GM12878 (cell line): ENCODE measurements around the gene WIPF1. TPM values are rescaled to one million over a fixed set of nuclear protein-coding genes. Genes with fewer than 3 reads are reported as not detected.

Source experiments
- ATAC-seq: fragments of 200-7000 bp; cut with Tn5 transposase; 3 replicates; pipeline ENCODE4 v1.9.1; 2020; ENCODE audit warnings: mild to moderate bottlenecking, moderate library complexity
- BruUV-seq: library from RNA; stranded (reverse); fragments of 400-500 nt; replicated peaks from 2 replicates; lab custom pipeline; 2021; lab: Mats Ljungman, UMichigan
- CTCF ChIA-PET: fragments of 300-600 bp; sonication (Branson Sonifier 250); formaldehyde crosslinking; extraction: SDS; loops from one replicate; lab custom pipeline; 2021; ENCODE audit warnings: inconsistent platforms; lab: Yijun Ruan, JAX
- POLR2A ChIA-PET: fragments of 350-600 bp; formaldehyde crosslinking; extraction: SDS; loops from one replicate; lab custom pipeline; 2021; ENCODE audit warnings: inconsistent platforms; lab: Charles Lee
- RAD21 ChIA-PET: fragments of 300-600 bp; sonication (Branson Sonifier 250); formaldehyde crosslinking; loops from one replicate; lab custom pipeline; 2023; ENCODE audit warnings: antibody characterized with exemption; ENCODE audit not compliant: unreplicated experiment; lab: Charles Lee
- SMC1A ChIA-PET: fragments of 300-600 bp; sonication (Branson Sonifier 250); formaldehyde crosslinking; loops from one replicate; lab custom pipeline; 2023; ENCODE audit not compliant: unreplicated experiment, uncharacterized antibody; lab: Charles Lee
- DNase-seq: peaks from one replicate; pipeline ENCODE4 v3.0.0-alpha.2; 2011; ENCODE audit warnings: low read depth, low spot score
- FAIRE-seq: peaks from 3 replicates; lab custom pipeline; 2011; peaks lifted over from hg19 to GRCh38; lab: Jason Lieb, UNC
- H2AFZ ChIP-seq: 2 replicates; pipeline ENCODE4 v1.6.0; 2011; ENCODE audit warnings: low read depth, low read length, control low read depth; ENCODE audit not compliant: control insufficient read depth
- H3K27ac ChIP-seq: 2 replicates; pipeline ENCODE4 v1.5.1; 2011; ENCODE audit warnings: control low read depth; ENCODE audit not compliant: control insufficient read depth, insufficient read depth
- H3K27me3 ChIP-seq, 2 experiments: replicated peaks in 1 of 2; 2 replicates each; pipeline versions ENCODE4 v1.6.0 to v1.6.1; 2011; ENCODE audit warnings: low read length in 1 of 2; ENCODE audit not compliant: control insufficient read depth in 2 of 2, insufficient read depth in 2 of 2
- H3K36me3 ChIP-seq, 2 experiments: 2 replicates each; pipeline ENCODE4 v1.5.1; 2011; ENCODE audit warnings: low read length in 1 of 2; ENCODE audit not compliant: control insufficient read depth in 2 of 2, insufficient read depth in 2 of 2
- H3K4me1 ChIP-seq: 2 replicates; pipeline ENCODE4 v1.6.1; 2011; ENCODE audit warnings: mild to moderate bottlenecking, low read length, moderate library complexity, mixed read lengths; ENCODE audit not compliant: control insufficient read depth, insufficient read depth
- H3K4me2 ChIP-seq: 2 replicates; pipeline ENCODE4 v1.6.0; 2011; ENCODE audit warnings: control low read depth; ENCODE audit not compliant: control insufficient read depth, insufficient read depth
- H3K4me3 ChIP-seq: fragments of 200-600 bp; sonication (generic); 2 replicates; pipeline ENCODE4 v1.5.1; 2016
- H3K79me2 ChIP-seq: 2 replicates; pipeline ENCODE4 v1.6.0; 2011; ENCODE audit warnings: low read length; ENCODE audit not compliant: control insufficient read depth, insufficient read depth
- H3K9ac ChIP-seq: 2 replicates; pipeline ENCODE4 v1.8.0; 2011; ENCODE audit warnings: low read length, control low read depth, mixed read lengths; ENCODE audit not compliant: control insufficient read depth, insufficient read depth
- H3K9me3 ChIP-seq: replicated peaks from 3 replicates; pipeline ENCODE4 v1.5.1; 2011; ENCODE audit warnings: mild to moderate bottlenecking, low read length; ENCODE audit not compliant: control insufficient read depth, insufficient read depth
- H4K20me1 ChIP-seq: 2 replicates; pipeline ENCODE4 v1.6.0; 2011; ENCODE audit not compliant: control insufficient read depth, insufficient read depth
- POLR2AphosphoS2 ChIP-seq: IDR thresholded peaks from 2 replicates; pipeline ENCODE4 v1.6.1; 2011; ENCODE audit warnings: low read depth, mild to moderate bottlenecking, low read length, improper control_type of control experiment, moderate library complexity
- WGBS: methylation state at CpG from one replicate; pipeline ENCODE4 v1.1.6; 2016; ENCODE audit warnings: low lambda C conversion rate; ENCODE audit not compliant: insufficient replicate concordance, insufficient coverage; ENCODE audit errors: missing lambda C conversion rate; 5-methylcytosine and 5-hydroxymethylcytosine counted together
- in situ Hi-C: fragments of 300-500 bp; cut with MboI; formaldehyde crosslinking; loops from 9 replicates; pipeline ENCODE4 v1.14.3; 2018; ENCODE audit warnings: mixed read lengths
- intact Hi-C: fragments of 100-400 bp; cut with micrococcal nuclease; formaldehyde crosslinking; loops from one replicate; pipeline ENCODE4 v1.14.2; 2022; ENCODE audit not compliant: unreplicated experiment
- polyA plus RNA-seq, 11 experiments: library from polyadenylated mRNA; depleted of rRNA in 4 of 11; unstranded in 6 of 11; stranded (reverse) in 5 of 11; fragments of >200 nt; fragmentation: Nextera tagmentation in 4 of 11; fragmentation: Illumina TruSeq in 1 of 11; extraction: Ambion mirVana in 4 of 11; extraction: Trizol in 1 of 11; gene quantifications; 1 replicate in 1 of 11; 2 replicates in 10 of 11; pipeline versions ENCODE4 v1.2.1 to v1.2.3, GENCODE V29; 2011 to 2016; ENCODE audit warnings: inconsistent platforms in 2 of 11, missing spikeins in 2 of 11, low read depth in 1 of 11
- small RNA-seq: library from RNA; depleted of rRNA; stranded (forward); fragments of <200 nt; gene quantifications from one replicate; pipeline ENCODE3, GENCODE V24; 2014
- total RNA-seq, 4 experiments: library from RNA; depleted of rRNA in 3 of 4; stranded (reverse); fragments of >200 nt in 3 of 4; fragmentation: Illumina TruSeq in 1 of 4; extraction: Trizol in 1 of 4; gene quantifications; 2 replicates each; pipeline versions ENCODE4 v1.2.1 to v1.2.3, GENCODE V29; 2013 to 2021
- TF ChIP-seq, protein P1 (sequence below): fragments of 150-350 bp; IDR thresholded peaks from 2 replicates; pipeline ENCODE4 v1.6.1; 2016; ENCODE audit warnings: low read depth, low read length
- TF ChIP-seq, protein P2 (sequence below): fragments of 450-650 bp; formaldehyde crosslinking; IDR thresholded peaks from 2 replicates; pipeline ENCODE4 v1.4.0; 2022; ENCODE audit warnings: mild to moderate bottlenecking, moderate library complexity
- TF ChIP-seq, protein P3 (sequence below): IDR thresholded peaks from 2 replicates; pipeline ENCODE4 v1.6.1; 2011; ENCODE audit warnings: borderline replicate concordance, low read depth, mild to moderate bottlenecking, moderate library complexity, low read length; ENCODE audit not compliant: insufficient read depth, poor library complexity, severe bottlenecking

The WIPF1 gene
- total and polyA plus RNA-seq, 10 of the 15 experiments (the other 5 are each of a cell fraction or from before 2014, with no cell fraction given): 23.1 to 188 (median 68.9) TPM

DNA sequence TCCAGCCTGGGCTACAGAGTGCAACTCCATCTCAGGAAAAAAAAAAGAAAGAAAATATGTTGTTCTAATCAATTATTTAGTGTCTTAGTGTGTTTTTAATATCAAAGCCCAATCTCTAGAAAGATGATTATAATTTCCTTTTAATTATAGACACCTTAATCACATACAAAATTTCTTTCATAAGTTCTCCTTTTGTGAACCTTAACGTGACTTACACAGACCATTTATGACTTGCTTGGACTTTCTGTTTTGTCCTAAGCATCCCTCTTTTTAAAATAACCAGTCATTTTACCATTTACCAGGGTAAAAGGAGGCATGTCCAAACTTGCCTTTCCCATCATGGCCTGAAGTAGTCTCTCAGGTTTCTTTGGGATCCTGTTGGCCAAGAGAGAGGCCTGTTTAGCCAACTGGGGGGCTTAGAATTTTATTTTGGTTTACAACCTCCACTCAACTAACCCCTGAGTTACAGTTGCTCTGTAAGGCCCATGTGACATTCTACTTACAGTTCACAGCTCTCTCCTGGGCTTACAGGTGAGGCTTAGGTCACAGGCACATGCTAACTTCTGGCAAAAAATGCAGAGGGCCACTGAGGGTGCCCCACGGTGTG, 86.9 kb downstream of the WIPF1 start:
- DNase-seq: no peak
- Histone ChIP-seq H4K20me1 (no peaks in the 10 kb centered on the region), H3K27ac (no peak overlapping the region), H2AFZ (no peak overlapping the region), H3K36me3 (no peaks in the 10 kb centered on the region), H3K9ac (no peak overlapping the region), H3K9me3 (peaks cover 2% of the 10 kb centered on the region), H3K4me3 (no peak overlapping the region), H3K79me2 (no peaks in the 10 kb centered on the region), H3K27me3 (no peaks in the 10 kb centered on the region), H3K4me2 (no peak overlapping the region), H3K4me1 (no peaks in the 10 kb centered on the region)
- SMC1A ChIA-PET: interaction anchor here (1.3 to 1.4 kb wide), 2 partner anchors 9 to 43 kb away, joined by 3 read pairs; no protein-coding TSS in a partner anchor
- FAIRE-seq: no peak
- no TSS peak for BruUV-seq
- ATAC-seq: no peak
- RAD21 ChIA-PET: no interaction called here
- TF ChIP-seq POLR2AphosphoS2: no peak
- TF ChIP-seq, protein P1, sequence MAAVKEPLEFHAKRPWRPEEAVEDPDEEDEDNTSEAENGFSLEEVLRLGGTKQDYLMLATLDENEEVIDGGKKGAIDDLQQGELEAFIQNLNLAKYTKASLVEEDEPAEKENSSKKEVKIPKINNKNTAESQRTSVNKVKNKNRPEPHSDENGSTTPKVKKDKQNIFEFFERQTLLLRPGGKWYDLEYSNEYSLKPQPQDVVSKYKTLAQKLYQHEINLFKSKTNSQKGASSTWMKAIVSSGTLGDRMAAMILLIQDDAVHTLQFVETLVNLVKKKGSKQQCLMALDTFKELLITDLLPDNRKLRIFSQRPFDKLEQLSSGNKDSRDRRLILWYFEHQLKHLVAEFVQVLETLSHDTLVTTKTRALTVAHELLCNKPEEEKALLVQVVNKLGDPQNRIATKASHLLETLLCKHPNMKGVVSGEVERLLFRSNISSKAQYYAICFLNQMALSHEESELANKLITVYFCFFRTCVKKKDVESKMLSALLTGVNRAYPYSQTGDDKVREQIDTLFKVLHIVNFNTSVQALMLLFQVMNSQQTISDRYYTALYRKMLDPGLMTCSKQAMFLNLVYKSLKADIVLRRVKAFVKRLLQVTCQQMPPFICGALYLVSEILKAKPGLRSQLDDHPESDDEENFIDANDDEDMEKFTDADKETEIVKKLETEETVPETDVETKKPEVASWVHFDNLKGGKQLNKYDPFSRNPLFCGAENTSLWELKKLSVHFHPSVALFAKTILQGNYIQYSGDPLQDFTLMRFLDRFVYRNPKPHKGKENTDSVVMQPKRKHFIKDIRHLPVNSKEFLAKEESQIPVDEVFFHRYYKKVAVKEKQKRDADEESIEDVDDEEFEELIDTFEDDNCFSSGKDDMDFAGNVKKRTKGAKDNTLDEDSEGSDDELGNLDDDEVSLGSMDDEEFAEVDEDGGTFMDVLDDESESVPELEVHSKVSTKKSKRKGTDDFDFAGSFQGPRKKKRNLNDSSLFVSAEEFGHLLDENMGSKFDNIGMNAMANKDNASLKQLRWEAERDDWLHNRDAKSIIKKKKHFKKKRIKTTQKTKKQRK: peak; percentile 65; the same call in 1 of the 2 replicates
- TF ChIP-seq, protein P2, sequence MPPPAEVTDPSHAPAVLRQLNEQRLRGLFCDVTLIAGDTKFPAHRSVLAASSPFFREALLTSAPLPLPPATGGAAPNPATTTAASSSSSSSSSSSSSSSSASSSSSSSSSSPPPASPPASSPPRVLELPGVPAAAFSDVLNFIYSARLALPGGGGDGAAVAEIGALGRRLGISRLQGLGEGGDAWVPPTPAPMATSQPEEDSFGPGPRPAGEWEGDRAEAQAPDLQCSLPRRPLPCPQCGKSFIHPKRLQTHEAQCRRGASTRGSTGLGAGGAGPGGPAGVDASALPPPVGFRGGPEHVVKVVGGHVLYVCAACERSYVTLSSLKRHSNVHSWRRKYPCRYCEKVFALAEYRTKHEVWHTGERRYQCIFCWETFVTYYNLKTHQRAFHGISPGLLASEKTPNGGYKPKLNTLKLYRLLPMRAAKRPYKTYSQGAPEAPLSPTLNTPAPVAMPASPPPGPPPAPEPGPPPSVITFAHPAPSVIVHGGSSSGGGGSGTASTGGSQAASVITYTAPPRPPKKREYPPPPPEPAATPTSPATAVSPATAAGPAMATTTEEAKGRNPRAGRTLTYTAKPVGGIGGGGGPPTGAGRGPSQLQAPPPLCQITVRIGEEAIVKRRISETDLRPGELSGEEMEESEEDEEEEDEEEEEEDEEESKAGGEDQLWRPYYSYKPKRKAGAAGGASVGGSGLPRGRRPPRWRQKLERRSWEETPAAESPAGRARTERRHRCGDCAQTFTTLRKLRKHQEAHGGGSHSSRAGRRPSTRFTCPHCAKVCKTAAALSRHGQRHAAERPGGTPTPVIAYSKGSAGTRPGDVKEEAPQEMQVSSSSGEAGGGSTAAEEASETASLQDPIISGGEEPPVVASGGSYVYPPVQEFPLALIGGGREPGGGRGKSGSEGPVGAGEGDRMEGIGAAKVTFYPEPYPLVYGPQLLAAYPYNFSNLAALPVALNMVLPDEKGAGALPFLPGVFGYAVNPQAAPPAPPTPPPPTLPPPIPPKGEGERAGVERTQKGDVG (CRISPR knock-in tag): no peak
- TF ChIP-seq, protein P3, sequence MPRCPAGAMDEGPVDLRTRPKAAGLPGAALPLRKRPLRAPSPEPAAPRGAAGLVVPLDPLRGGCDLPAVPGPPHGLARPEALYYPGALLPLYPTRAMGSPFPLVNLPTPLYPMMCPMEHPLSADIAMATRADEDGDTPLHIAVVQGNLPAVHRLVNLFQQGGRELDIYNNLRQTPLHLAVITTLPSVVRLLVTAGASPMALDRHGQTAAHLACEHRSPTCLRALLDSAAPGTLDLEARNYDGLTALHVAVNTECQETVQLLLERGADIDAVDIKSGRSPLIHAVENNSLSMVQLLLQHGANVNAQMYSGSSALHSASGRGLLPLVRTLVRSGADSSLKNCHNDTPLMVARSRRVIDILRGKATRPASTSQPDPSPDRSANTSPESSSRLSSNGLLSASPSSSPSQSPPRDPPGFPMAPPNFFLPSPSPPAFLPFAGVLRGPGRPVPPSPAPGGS: no peak
- 43% methylated on average over 2 of the region's 2 CpGs for WGBS
- CTCF ChIA-PET: interaction anchor here (1.4 kb wide), 1 partner anchor 18 kb away, joined by 3 read pairs; no protein-coding TSS in a partner anchor
- intact Hi-C loops (no loop called here), in situ Hi-C loops (no loop called here)
- POLR2A ChIA-PET: no interaction called here

Small RNA genes within 50 kb of the gene (small RNA-seq; reads per million reads assigned to genes)
- not detected for gene RNU6-5P

Other genes starting within 250 kb of the WIPF1 start
- 10.2 and 14.7 TPM in 2 replicates for gene SCRN3, start 202.1 kb downstream of the WIPF1 start, total RNA-seq (2014; rRNA removed)
- gene SCRN3, start 202.1 kb downstream of the WIPF1 start, total RNA-seq (2014; rRNA removed; fragmentation: Illumina TruSeq; extraction: Trizol): 14.6 and 15.7 TPM in 2 replicates
- 11.8 and 12.4 TPM in 2 replicates for gene SCRN3, start 202.1 kb downstream of the WIPF1 start, total RNA-seq (2021)
- gene SCRN3, start 202.1 kb downstream of the WIPF1 start, polyA plus RNA-seq (2011; rRNA removed): 13.6 and 22.8 TPM in 2 replicates
- 11.4 and 15.5 TPM in 2 replicates for gene SCRN3, start 202.1 kb downstream of the WIPF1 start, polyA plus RNA-seq (2014; fragmentation: Illumina TruSeq; extraction: Trizol)
- 1 to 10 TPM; 5.7 to 8.1 TPM for gene SCRN3, start 202.1 kb downstream of the WIPF1 start, polyA plus RNA-seq (2014; fragmentation: Nextera tagmentation; extraction: Ambion mirVana)
- gene SCRN3, start 202.1 kb downstream of the WIPF1 start, polyA plus RNA-seq (2014; rRNA removed): 14.4 and 14.8 TPM in 2 replicates
- gene SCRN3, start 202.1 kb downstream of the WIPF1 start, polyA plus RNA-seq (2016; fragmentation: Nextera tagmentation; extraction: Ambion mirVana): 10 to 100 TPM; 14.7 to 16.0 TPM
- gene GPR155, start 110.8 kb downstream of the WIPF1 start, total RNA-seq (2014; rRNA removed): 1.5 and 2.0 TPM in 2 replicates
- gene GPR155, start 110.8 kb downstream of the WIPF1 start, total RNA-seq (2014; rRNA removed; fragmentation: Illumina TruSeq; extraction: Trizol): 1.8 and 2.0 TPM in 2 replicates
- gene GPR155, start 110.8 kb downstream of the WIPF1 start, total RNA-seq (2021): 1.6 and 3.0 TPM in 2 replicates
- gene GPR155, start 110.8 kb downstream of the WIPF1 start, polyA plus RNA-seq (2011; rRNA removed): 1.8 and 2.7 TPM in 2 replicates
- 1.7 and 2.3 TPM in 2 replicates for gene GPR155, start 110.8 kb downstream of the WIPF1 start, polyA plus RNA-seq (2014; fragmentation: Illumina TruSeq; extraction: Trizol)
- under 1 TPM; 0.64 to 0.82 TPM for gene GPR155, start 110.8 kb downstream of the WIPF1 start, polyA plus RNA-seq (2014; fragmentation: Nextera tagmentation; extraction: Ambion mirVana)
- gene GPR155, start 110.8 kb downstream of the WIPF1 start, polyA plus RNA-seq (2014; rRNA removed): 1.4 TPM in 2 replicates
- gene GPR155, start 110.8 kb downstream of the WIPF1 start, polyA plus RNA-seq (2016; fragmentation: Nextera tagmentation; extraction: Ambion mirVana): 1 to 10 TPM in 1 of 2 experiments, under 1 TPM in 1; 0.53 to 1.1 TPM
- gene CHRNA1, start 166.7 kb upstream of the WIPF1 start, total RNA-seq (2014; rRNA removed): not detected in 2 replicates
- not detected in 2 replicates for gene CHRNA1, start 166.7 kb upstream of the WIPF1 start, total RNA-seq (2014; rRNA removed; fragmentation: Illumina TruSeq; extraction: Trizol)
- not detected in 2 replicates for gene CHRNA1, start 166.7 kb upstream of the WIPF1 start, total RNA-seq (2021)
- gene CHRNA1, start 166.7 kb upstream of the WIPF1 start, polyA plus RNA-seq (2011; rRNA removed): 0.05 and 0.06 TPM in 2 replicates
- gene CHRNA1, start 166.7 kb upstream of the WIPF1 start, polyA plus RNA-seq (2014; fragmentation: Illumina TruSeq; extraction: Trizol): not detected in 2 replicates
- gene CHRNA1, start 166.7 kb upstream of the WIPF1 start, polyA plus RNA-seq (2014; fragmentation: Nextera tagmentation; extraction: Ambion mirVana): not detected
- gene CHRNA1, start 166.7 kb upstream of the WIPF1 start, polyA plus RNA-seq (2014; rRNA removed): not detected in 2 replicates
- under 1 TPM in 1 of 2 experiments, not detected in 1; 0.14 TPM for gene CHRNA1, start 166.7 kb upstream of the WIPF1 start, polyA plus RNA-seq (2016; fragmentation: Nextera tagmentation; extraction: Ambion mirVana)